GM12801 (cell line): Measurements from ENCODE around the gene GOLGA7B.

Experiments
- TF ChIP-seq, protein P1 (sequence below): IDR thresholded peaks from one replicate; pipeline ENCODE4 v1.5.1; 2011; ENCODE audit warnings: control low read depth; ENCODE audit not compliant: insufficient read length; ENCODE audit errors: extremely low read depth

GOLGA7B gene

GRCh38 chr10:97910661-97911060, 61.0 kb downstream of the GOLGA7B start:
- TF ChIP-seq, protein P1, sequence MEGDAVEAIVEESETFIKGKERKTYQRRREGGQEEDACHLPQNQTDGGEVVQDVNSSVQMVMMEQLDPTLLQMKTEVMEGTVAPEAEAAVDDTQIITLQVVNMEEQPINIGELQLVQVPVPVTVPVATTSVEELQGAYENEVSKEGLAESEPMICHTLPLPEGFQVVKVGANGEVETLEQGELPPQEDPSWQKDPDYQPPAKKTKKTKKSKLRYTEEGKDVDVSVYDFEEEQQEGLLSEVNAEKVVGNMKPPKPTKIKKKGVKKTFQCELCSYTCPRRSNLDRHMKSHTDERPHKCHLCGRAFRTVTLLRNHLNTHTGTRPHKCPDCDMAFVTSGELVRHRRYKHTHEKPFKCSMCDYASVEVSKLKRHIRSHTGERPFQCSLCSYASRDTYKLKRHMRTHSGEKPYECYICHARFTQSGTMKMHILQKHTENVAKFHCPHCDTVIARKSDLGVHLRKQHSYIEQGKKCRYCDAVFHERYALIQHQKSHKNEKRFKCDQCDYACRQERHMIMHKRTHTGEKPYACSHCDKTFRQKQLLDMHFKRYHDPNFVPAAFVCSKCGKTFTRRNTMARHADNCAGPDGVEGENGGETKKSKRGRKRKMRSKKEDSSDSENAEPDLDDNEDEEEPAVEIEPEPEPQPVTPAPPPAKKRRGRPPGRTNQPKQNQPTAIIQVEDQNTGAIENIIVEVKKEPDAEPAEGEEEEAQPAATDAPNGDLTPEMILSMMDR = no peak

GRCh38 chr10:97911217-97911616, 61.6 kb downstream of the GOLGA7B start:
- TF ChIP-seq, protein P1 = no peak

GRCh38 chr10:97913193-97913592, 63.5 kb downstream of the GOLGA7B start:
- TF ChIP-seq, protein P1 = no peak

- TF ChIP-seq, protein P1 = no peak
Measured at GRCh38 chr10:97913614-97914013, 64.0 kb downstream of the GOLGA7B start.

GRCh38 chr10:97914171-97914836, 64.7 kb downstream of the GOLGA7B start:
- TF ChIP-seq, protein P1 = no peak

- TF ChIP-seq, protein P1 = no peak
Measured at GRCh38 chr10:97914837-97915211, 65.2 kb downstream of the GOLGA7B start.

DNA sequence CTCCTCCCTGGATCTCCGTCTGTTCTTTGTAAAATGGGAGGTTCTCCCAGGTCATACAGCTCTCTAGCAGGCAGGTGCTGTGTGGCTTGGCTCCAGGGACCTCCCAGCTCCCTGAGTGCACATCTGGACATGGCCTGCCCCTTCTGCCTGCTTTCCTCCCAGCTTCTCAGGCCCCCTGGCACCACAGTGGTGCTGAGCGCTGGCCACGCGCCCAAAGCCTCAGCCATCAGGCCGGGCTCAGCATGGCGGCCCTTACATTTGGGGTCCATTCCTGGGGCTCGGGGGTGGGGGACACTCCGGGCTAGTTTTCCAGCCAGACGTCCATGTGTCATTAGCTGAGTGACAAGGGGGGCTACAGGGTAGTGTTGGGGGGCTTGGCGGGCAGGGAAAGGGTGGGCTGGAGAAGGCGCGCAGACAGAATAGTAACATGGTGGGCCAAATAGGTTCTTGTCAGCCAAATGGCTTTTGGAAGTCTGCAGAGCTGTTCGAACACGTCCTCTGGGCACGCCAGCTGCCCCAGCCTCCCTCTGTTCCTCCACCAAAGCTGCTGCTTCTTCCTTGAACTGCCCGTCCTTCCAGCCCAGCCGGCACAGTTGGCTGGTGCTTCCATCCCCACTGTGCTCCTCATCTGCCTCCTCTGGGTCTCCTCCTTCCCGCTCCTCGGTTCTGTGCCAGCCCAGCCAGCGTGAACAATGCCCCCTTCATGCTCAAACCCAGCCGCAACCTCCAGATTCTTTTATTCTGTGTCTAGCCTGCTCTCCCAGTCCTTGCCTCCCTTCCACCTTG, 65.9 kb downstream of the GOLGA7B start:
- TF ChIP-seq, protein P1 = no peak
